ENCODE data around the gene YIPF7. TPM values are rescaled to one million over a fixed set of nuclear protein-coding genes. Genes with fewer than 3 reads are reported as not detected.

The YIPF7 gene
- total RNA-seq, 4 donors from 2014 or later = 0.61 to 12.7 (median 5.9) TPM

GRCh38 chr4:44632089-44632488 lies 19.3 kb downstream of the YIPF7 start:
- no peak overlapping the region for H3K4me3 ChIP-seq
- intact Hi-C loops (cut with DNase I; ENCODE audit: low total_unique reads) = no loop called here
- no peaks in the 10 kb centered on the region for H3K9me3 ChIP-seq
- no peak for ATAC-seq
- no peak overlapping the region for H3K27ac ChIP-seq
- no peaks in the 10 kb centered on the region for H3K27me3 ChIP-seq
- no peak for DNase-seq
- H3K36me3 ChIP-seq = no peaks in the 10 kb centered on the region
- no peaks in the 10 kb centered on the region for H3K4me1 ChIP-seq
- TF ChIP-seq CTCF (IDR thresholded peaks at IDR 0.05 in 4 of 5, conservative IDR thresholded peaks at IDR 0.05 in 1 of 5) (no peak), POLR2A (IDR thresholded peaks at IDR 0.05) (no peak)
- in situ Hi-C loops (cut with MboI; ENCODE audit: low sequenced_read_pairs in 4 of 4) = loop anchor here in 1 of 4 donors (25.0 kb wide), 1 partner anchor 95 kb away; no protein-coding TSS in a partner anchor

GRCh38 chr4:44629280-44629866 lies 22.1 kb downstream of the YIPF7 start:
- no peak overlapping the region for H3K4me3 ChIP-seq
- no peak for DNase-seq
- H3K4me1 ChIP-seq = no peaks in the 10 kb centered on the region
- no peaks in the 10 kb centered on the region for H3K36me3 ChIP-seq
- no peak overlapping the region for H3K27ac ChIP-seq
- TF ChIP-seq CTCF (IDR thresholded peaks at IDR 0.05 in 4 of 5, conservative IDR thresholded peaks at IDR 0.05 in 1 of 5) = peak in 4 of 5 experiments; percentile 32 to 66 (median 52)
- TF ChIP-seq POLR2A (IDR thresholded peaks at IDR 0.05) = no peak
- intact Hi-C loops (cut with DNase I; ENCODE audit: low total_unique reads) (loop anchor here (2.0 kb wide), 1 partner anchor 181 kb away; the partner anchor contains the start of gene KCTD8), in situ Hi-C loops (cut with MboI; ENCODE audit: low sequenced_read_pairs in 4 of 4) (loop anchor here in 1 of 4 donors (25.0 kb wide), 1 partner anchor 92 kb away; no protein-coding TSS in a partner anchor)
- no peaks in the 10 kb centered on the region for H3K27me3 ChIP-seq
- H3K9me3 ChIP-seq = no peaks in the 10 kb centered on the region
- ATAC-seq = peak; percentile 54 to 91

GRCh38 chr4:44623676-44624075 lies 27.7 kb downstream of the YIPF7 start:
- Histone ChIP-seq H3K4me1 (no peaks in the 10 kb centered on the region), H3K4me3 (no peak overlapping the region), H3K9me3 (no peaks in the 10 kb centered on the region), H3K27ac (no peak overlapping the region), H3K27me3 (no peaks in the 10 kb centered on the region), H3K36me3 (no peaks in the 10 kb centered on the region)
- no peak for DNase-seq
- ATAC-seq = no peak
- intact Hi-C loops (cut with DNase I; ENCODE audit: low total_unique reads) (no loop called here), in situ Hi-C loops (cut with MboI; ENCODE audit: low sequenced_read_pairs in 4 of 4) (no loop called here)
- TF ChIP-seq CTCF (IDR thresholded peaks at IDR 0.05 in 4 of 5, conservative IDR thresholded peaks at IDR 0.05 in 1 of 5) = no peak
- TF ChIP-seq POLR2A (IDR thresholded peaks at IDR 0.05) = no peak

- Histone ChIP-seq H3K9me3 (no peaks in the 10 kb centered on the region), H3K36me3 (no peaks in the 10 kb centered on the region), H3K4me1 (peaks cover 2 to 5% of the 10 kb centered on the region in 2 donors), H3K27ac (no peak overlapping the region), H3K4me3 (no peak overlapping the region), H3K27me3 (no peaks in the 10 kb centered on the region)
- TF ChIP-seq POLR2A (IDR thresholded peaks at IDR 0.05) (no peak), CTCF (IDR thresholded peaks at IDR 0.05 in 4 of 5, conservative IDR thresholded peaks at IDR 0.05 in 1 of 5) (no peak)
- in situ Hi-C loops (cut with MboI; ENCODE audit: low sequenced_read_pairs in 4 of 4) (no loop called here), intact Hi-C loops (cut with DNase I; ENCODE audit: low total_unique reads) (no loop called here)
- DNase-seq (no peak), ATAC-seq (no peak)
Measured at GRCh38 chr4:44616621-44617020, 34.8 kb downstream of the YIPF7 start.

- in situ Hi-C loops (cut with MboI; ENCODE audit: low sequenced_read_pairs in 4 of 4) = no loop called here
- DNase-seq (no peak), ATAC-seq (no peak)
- no peaks in the 10 kb centered on the region for H3K4me1 ChIP-seq
- no peak overlapping the region for H3K4me3 ChIP-seq
- H3K27ac ChIP-seq = no peak overlapping the region
- no peak for TF ChIP-seq CTCF (IDR thresholded peaks at IDR 0.05 in 4 of 5, conservative IDR thresholded peaks at IDR 0.05 in 1 of 5)
- TF ChIP-seq POLR2A (IDR thresholded peaks at IDR 0.05) = no peak
- no peaks in the 10 kb centered on the region for H3K36me3 ChIP-seq
- no peaks in the 10 kb centered on the region for H3K9me3 ChIP-seq
- intact Hi-C loops (cut with DNase I; ENCODE audit: low total_unique reads) = no loop called here
- H3K27me3 ChIP-seq = no peaks in the 10 kb centered on the region
Measured at GRCh38 chr4:44583393-44583792, 68.0 kb downstream of the YIPF7 start.

Measured in gastrocnemius medialis (tissue), 4 donors.